Measurements from ENCODE around the gene PTPRR.
"Not testable (repeated sequence)": the region's sequence is repeated elsewhere in the genome, so short reads cannot be mapped to it uniquely, and the experiment has no call there.

PTPRR gene

DNA sequence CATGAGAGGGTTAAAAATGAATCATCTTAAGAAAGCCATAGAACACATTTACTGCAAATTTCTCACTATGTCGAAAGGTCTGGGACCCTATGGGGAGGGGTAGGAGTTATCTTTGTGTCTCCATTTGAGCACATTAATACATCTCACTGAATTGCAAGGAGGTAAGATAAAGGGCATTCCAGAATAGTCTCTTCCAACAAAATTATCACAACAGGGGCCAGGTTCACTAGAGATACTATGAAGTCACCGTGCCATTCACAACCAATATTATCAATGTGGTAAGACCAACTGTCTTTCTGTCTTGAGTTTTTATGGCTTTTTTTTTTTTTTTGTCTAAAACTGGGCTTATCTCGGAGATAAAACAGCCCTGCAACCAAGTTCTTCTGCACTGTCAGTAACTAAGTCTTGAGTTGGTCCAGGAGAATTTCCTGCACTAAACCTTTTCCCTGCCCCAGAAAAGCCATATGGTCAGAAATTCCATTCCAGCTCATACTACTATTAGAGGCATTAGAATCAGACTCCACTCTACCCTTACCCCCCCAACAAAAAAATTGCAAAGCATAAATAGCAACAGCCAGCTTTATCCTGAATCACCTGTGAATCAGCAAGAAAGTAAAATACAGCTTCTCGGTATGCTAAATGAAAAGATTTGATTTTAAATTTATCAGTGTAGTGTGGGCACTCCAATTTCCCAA lies 79.7 kb downstream of the PTPRR start:
- no peak for DNase-seq (ENCODE audit: low spot score)

DNA sequence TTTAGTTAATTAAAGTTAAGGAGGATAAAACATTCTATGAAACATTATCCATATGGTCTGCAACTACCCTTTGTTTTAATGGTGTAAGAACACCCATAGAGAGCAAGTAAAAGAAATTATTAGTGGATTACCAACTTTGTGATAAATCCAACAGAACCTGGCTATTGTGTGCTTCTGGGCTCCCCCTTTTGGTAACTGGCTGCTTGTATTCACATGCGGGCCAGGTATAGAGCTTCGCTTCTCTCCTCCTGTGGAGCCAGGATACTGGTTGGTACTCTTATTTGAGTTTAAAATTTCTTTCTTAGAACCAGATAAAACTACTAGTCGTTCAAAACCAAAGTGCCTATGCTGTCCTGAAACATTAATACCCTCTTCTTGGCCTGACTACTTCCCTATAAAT lies 81.0 kb downstream of the PTPRR start:
- DNase-seq (ENCODE audit: low spot score), result no peak

DNA sequence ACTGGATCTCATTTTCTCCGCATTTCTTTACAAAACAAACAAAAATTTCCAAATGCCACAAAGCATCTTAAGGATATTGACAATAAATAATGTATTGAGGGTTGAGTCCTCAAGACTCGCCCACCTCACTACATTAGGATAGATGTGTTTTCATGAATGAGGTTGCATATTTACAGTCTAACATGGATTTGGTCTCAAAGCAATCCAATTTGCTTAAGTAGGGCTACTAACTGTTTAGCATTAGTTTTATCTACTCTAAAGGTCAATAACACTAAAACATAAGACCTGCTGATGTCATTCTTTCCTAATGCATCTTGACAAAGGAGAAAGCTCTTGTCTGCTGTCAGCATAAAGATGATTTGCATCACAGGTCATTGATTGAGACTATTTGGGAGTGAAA lies 82.4 kb downstream of the PTPRR start:
- no peak for DNase-seq (ENCODE audit: low spot score)

DNA sequence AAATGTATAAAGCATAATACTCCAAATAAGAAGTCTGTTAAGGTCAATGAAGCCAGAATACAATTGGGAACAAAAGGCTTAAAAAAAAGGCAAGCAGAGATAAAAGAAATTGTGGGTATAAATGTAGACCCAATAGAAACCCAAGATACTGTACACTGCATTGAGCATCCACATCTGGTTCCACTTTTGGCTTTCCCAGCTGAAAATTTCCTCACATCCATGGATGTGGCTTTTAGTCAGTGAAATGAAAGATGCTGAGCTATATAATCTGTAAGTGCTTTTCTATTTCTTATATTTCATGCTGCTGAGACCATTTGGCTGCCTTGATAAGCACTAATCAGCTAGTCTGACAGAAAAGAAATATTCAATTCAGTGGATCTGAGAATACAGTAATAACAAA lies 83.5 kb downstream of the PTPRR start:
- DNase-seq (ENCODE audit: low spot score), result no peak

DNA sequence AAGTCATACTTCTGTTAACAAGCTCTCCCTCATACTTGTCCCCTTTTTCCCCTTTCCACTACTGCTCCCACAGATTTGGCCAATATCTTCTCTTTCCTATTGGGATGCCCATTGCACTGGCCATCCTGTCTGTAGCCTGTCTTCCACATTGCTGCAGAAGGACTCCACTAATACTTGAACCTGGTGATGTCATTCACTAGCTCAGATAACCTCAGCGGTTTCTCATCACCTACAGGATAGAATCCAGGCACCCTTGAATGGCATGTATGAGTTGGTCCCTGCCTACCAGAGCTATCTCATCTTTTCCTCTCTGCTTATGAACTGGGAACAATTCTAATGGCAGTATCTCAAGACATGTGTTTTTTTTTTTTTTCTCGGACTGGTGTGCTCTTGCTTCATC lies 84.6 kb downstream of the PTPRR start:
- no peak for DNase-seq (ENCODE audit: low spot score)

DNA sequence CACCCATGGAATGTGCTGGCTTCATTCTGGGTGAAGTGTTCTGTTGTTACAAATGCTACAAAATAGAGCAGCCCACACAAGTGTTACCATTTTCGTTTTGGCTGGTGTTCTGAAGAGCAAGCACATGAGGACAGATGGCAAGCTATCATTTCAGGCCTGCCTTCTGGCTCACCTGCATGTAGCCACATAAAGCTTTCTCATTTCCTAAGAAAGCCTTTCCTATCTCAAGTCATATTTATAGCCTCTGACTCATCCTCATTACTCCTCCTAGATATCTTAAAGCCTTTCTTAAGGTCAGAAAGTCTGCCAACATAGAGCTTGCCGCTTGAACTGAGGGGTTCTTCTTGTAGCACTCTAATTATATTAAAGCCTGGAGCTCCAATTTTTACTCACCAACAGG lies 89.0 kb downstream of the PTPRR start:
- peak; percentile 38 for DNase-seq (ENCODE audit: low spot score)

DNA sequence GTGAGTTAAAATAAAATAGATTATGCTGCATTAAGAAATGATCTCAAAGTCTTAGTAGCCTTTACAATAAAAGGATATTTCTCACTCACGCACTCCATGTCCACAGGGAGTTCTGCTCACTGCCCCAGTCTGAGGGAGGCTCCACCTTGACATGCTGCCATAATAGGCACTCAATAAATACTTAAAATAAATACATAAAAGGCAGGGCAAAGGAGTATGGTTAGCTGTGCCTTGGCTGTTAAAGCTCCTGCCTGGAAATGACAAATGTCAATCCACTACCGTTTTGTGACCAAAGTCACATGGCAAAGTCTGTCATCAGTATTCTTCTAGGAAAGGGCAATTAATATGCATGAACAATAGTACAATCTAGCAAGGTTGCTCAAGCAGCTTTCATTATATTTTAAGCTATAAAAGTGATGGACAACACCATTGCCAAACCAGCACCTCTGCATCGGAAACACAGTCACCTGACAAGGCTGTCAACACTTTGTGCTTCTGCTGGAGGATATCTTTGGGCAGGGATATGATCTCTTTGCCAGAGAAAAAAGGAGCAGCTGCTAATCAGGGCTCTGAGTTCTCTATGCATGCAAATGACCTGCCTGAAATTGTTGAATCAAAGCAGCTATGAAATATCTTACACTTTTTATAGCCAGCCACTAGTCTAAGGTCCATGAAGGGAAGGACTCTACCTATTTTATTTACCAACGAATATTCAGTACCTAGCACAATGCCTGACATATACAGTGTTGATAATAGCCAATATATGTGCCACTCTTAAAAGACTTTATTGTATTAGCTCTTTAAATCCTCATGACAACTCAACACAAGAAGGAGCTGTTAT lies 90.1 kb downstream of the PTPRR start:
- no peak for DNase-seq (ENCODE audit: low spot score)

DNA sequence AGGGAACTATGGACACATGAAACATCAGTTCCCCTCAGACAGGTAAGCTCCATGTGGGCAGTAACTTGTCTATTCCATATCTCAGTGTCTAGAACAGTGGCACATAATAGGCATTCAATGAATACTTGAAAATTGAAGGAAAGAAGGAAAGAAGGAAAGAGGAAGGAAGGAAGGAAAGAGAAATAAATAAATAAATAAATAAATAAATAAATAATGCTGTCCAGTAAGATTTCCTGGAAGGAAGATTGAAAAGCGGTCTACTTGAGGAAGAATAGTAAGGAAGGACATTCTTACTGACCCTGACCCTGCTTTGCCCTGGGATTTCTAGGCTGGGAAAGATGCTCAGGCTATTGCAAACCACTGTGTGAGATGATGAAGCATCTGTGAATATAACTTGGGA lies 91.5 kb downstream of the PTPRR start:
- DNase-seq (ENCODE audit: low spot score), result no peak

DNA sequence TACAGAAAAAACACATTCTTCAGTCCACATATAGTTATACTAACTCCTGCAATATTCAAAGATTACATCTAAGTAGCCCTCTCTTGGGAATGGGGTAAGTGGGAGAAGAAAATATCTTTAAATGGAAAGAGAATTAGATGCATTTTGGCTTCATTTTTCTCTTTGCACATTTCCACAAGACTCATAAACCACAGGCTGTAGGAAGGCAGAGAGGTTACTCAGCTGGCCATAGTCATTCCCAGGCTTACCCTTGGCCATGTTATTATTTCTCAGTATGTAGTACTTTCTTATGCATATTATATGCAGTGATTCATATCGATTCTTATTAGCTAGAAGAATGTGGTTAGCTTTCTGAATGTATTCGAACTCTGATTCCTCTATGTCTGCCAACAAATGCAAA lies 92.2 kb downstream of the PTPRR start:
- DNase-seq (ENCODE audit: low spot score), result no peak

DNA sequence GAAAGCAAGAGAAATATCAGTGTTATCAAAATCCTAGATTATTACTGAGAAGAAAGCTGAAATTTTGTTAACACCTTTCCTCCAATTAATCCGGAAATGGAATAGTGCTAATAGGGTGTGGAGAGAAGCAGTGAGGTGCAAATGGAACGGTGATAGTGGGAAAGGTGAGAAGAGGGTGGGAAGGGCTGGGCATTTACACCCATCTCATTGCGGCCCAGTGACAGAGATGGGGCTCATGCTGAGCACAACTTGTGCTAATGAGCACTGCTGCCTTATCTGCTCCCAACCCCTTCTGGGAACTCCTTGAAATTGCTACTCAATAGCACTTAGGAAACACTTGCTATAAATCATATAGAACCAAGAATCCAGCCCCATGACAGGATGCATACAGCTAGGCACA lies 94.4 kb downstream of the PTPRR start:
- DNase-seq (ENCODE audit: low spot score), result no peak

DNA sequence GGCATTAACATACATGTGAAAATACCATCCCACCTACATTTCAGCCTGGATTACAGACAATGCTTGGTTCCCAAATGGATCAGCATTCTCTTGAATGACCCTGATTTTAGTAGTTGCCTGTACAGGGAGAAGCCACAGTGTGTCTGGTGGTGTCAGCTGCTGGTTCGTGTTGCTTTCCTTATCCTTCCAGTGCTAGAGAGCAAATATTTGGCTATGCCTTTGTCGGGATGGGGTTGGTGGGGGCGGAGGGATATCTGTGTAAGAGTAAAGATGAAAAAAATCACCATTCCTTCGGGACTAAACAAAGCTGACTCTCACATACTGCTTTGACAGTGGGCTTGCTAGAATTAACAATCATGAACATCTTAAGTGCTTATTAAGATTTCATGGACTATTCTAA lies 96.0 kb downstream of the PTPRR start:
- no peak for DNase-seq (ENCODE audit: low spot score)

DNA sequence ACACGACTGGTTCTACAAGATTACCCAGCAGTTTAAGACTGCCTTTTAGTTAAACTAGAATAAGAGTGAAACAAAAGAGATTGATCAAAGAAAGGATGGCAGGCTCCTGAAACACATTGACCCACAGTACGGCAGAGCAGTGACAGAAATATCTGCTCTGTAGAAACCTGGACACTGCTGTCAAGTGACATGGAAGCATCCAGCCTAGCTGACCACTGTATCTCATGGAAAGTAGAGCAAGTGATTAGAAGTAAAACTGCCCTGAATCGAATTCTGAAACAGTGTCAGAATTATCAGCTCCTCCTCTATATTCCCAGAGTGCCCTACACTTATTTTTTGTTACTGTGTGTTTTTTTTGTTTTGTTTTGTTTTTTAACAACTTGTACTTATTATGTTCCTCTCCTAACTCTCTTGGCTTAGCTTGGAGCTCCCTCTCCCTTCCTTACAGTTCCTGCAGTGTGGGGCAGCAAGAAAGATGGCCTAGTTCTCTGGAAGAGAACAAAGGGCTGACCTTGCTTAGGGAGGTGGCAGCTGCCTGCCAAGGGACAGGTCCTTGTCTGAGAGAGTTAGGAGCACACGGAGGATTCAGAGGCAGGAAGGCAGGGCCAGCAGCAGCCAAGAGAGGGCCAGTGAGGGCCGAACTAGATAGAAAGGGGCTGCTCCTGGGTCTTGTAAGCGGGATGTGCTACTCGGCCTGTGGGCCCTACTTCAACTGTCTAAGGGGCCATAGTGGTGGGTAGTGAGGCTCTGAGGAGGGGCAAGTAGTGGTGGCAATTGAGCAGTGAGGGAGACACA lies 97.2 kb downstream of the PTPRR start:
- DNase-seq (ENCODE audit: low spot score), result no peak

DNA sequence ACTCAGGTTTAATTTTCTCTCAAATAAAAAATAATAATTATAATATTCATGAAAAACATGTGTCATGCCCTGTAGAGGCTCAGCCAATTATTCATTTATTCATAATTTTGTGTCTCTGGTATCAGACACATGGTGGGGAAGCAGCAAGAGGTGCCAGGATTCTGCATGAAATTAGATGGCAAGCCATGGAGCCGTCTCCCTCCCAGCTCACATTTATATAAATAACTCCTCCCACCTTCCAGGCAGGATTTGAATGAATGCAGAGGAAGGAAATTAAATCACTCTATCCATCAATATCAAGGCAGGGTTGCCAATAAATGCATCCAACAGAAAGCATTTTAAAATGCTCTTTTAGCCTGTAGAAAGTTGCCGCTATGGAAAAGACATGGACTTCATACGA lies 98.1 kb downstream of the PTPRR start:
- peak; percentile 46 for DNase-seq (ENCODE audit: low spot score)

DNA sequence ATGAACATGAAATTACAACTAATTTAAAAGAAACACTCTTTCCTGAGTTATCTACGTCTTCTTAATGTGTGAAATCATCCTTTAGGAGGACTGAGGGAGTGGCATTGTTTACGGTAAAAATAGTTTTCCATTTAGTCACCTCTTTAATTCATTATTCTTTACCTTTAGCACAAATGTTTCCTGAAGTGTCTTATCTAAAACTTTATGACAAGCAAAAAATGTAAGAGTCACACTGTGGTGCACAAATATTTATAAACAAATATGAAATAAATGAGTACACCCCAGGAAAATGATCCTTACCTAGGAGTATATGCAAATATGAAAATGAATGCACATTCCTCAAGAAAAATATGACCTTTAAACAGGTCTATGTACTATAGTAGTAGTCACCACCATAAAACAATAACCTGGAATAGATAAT lies 104.6 kb downstream of the PTPRR start:
- no peak for DNase-seq (ENCODE audit: low spot score)

DNA sequence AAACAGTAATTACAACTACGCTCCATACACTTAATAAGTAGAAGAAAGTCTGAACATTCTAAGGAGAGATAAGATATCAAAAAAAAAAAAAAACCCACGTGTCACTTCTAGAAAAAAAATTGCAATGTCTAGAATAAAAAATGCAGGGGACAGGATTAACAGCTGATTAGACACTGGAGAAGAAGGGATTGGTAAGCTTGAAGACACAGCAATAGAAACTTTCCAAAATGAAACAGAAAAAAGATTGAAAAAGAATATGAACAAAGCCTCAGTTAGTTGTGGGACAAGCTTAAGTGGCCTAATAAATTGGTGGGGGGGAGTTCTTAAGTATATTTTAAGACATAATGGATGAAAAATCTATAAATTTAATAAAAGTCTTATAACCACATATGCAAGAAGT lies 105.5 kb downstream of the PTPRR start:
- DNase-seq (ENCODE audit: low spot score), result no peak

DNA sequence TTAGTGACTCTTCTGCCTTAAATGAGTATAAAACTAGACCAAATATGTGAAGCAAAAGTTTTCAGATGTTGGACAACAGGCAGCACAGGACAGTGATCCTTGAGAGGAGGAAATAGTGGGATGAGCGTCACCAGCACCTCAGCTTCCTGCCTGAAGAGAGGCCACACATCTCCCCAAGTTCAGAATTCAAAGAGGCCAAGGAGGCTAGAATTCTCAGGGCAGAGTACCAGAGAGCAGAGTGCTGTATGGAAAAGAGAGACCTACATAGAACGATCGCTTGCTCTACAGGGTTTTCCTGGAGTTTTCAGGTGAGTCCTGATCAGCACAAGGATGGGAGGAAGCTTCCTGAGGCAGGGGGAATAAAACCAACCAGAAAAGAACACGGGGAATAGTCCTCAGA lies 107.0 kb downstream of the PTPRR start:
- DNase-seq (ENCODE audit: low spot score), result no peak

DNA sequence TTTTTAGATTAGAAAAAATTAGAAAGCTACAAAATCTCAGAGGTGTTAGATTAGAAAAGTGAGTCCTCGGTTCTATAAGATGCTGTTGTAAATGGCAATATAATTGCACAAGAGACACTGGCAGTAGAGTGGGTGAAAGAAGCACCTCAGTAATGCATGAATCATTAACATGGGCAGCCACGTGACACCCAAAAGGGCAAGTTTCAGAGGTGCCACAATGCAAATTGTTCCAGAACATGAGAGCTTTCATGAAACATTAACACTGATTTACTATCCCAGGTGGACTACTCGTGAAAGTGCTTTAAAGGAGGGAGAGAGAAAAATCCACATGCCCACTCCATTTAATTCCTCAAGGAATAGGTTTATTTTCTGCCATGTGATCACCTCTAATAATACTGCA lies 108.4 kb downstream of the PTPRR start:
- DNase-seq (ENCODE audit: low spot score), result no peak

DNA sequence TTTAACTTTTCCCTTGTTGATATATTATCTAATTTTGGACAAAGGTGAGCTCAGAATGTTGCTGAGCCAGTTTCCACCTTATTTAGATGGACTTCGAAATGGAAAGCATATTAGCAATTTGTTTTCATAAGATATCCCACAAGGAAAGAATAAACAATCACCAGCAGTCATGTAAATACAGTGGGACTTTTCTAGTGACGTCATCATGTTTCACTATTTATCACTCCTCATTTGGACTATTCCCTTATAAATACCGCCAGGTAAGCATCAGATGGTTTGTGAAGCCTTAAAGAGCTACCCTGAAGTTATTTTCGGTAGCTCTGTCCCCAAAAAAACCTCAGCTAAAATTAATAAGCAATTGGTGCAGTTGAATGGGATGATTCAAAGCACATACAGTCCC lies 110.7 kb downstream of the PTPRR start:
- no peak for DNase-seq (ENCODE audit: low spot score)

DNA sequence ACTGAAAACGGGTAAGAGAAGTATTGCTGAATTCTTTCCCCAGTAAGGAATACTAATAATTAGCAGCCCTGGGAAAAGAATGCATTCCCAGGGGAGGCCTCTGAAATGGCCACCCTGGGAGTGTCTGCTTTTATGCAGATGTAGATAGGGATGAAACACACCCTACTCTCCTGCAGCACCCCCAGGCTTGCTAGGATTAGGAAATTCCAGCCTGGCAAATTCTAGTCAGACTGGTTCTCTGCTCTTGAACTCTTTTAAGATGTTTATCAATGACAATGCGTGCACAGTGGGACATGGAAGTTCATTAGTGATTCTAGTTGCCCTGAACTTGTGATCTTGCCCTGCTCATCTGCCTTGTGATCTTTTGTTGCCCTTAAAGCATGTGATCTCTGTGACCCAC lies 112.5 kb downstream of the PTPRR start:
- not testable (repeated sequence) for DNase-seq (ENCODE audit: low spot score)

DNA sequence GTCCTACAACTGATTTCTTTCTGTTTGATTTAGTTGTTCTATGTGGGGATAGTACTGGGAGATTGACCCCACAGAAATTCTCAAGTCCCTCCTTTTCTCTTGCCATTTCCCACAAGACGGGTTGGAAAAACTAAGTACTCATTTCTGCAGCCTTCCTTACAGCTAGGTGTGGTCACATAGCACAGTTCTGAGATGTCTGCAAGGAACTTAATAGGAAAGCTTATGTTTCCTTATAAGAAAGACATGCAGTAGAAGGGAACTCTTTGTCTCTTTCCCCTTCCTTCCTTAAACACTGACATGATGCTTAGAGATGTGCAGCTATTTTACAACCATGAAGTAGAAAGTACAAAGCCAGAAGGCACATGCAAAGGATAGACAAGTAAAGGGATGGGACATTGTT lies 113.7 kb downstream of the PTPRR start:
- no peak for DNase-seq (ENCODE audit: low spot score)

DNA sequence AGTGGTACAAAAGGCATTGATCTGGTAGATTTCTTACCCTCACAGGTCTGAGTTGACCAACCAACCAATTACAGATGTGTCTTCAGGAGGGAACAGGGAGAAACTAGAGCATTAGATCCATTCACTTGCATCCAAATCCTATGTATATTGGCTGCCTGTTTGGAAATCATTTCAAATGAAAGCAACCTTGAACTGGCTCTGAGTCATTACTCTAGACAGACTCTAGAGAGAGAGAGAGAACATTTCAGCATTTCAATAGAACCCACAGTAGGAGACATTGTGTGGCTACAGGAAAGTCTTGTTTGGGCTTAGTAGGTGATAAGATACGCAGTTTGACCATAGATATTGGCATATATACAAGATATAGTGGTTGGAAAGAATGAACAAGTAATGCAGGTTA lies 114.5 kb downstream of the PTPRR start:
- no peak for DNase-seq (ENCODE audit: low spot score)

DNA sequence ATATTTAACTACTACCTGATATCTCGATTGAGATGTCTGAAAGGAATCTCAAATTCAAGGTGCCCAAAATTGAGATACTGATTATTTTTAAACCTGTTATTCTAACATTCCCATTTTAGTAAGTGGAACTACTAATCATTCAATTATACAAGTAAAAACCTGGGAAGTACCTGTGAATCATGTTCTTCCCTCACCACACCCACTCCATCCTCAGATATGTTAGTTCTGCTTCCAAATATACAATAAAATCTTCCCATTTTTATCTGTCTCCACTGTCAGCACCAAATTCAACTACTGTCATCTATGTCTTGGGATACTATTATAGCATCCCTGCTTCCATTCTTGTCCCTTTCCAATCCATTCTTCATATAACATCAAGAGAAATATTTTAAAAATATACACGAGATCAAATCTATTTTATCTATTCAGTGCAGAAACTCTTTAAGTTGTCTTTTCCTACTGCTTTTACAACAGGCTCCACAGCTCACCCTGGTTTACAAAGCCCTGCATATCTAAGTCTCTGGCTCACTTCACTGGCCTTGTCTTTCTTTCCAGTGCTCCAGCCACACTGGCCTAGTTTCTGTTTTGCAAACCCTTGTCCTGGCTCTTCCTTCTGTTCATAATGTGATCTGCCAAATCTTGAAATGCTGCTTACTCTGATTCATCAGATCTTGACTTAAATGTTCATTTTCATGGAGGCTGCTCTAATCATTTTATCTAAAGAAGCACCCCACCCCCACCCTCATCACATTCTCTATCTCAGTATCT lies 122.3 kb downstream of the PTPRR start:
- DNase-seq (ENCODE audit: low spot score), result no peak
